ENCODE data around the gene PPP1R15B.

Gene PPP1R15B

DNA sequence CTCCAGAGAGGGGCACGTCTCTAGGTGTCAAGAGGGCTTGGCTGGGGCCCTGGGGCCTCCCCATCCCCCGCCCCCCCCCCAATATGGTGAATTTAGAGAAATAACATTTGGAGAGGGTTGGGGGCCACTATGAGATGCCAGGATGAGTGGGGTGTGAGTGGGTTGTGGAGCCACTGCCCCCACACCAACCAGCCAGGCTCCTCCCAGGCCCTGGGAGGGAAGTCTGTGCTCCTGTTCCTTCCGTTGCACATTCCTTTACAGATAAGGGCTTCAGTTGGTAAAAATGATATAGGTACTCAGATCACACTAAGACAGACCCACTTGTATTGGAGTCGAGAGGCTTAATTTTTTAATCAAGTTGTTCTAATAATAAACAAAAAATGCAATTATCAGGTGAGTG is 51.3 kb downstream of the PPP1R15B start:
- ATAC-seq (replicated peaks; ENCODE audit: extremely low read depth, poor library complexity, severe bottlenecking) (no peak), DNase-seq (ENCODE audit: low spot score in 2 of 2) (no peak)
- Mint-ChIP-seq H3K36me3 (ENCODE audit: insufficient read depth) (peaks cover 2% of the 10 kb centered on the region), H3K27me3 (peaks cover 28% of the 10 kb centered on the region), H3K4me3 (no peak overlapping the region), H3K4me1 (peaks cover 15% of the 10 kb centered on the region), H3K9me3 (no peaks in the 10 kb centered on the region), H3K27ac (ENCODE audit: low read depth) (no peak overlapping the region)

DNA sequence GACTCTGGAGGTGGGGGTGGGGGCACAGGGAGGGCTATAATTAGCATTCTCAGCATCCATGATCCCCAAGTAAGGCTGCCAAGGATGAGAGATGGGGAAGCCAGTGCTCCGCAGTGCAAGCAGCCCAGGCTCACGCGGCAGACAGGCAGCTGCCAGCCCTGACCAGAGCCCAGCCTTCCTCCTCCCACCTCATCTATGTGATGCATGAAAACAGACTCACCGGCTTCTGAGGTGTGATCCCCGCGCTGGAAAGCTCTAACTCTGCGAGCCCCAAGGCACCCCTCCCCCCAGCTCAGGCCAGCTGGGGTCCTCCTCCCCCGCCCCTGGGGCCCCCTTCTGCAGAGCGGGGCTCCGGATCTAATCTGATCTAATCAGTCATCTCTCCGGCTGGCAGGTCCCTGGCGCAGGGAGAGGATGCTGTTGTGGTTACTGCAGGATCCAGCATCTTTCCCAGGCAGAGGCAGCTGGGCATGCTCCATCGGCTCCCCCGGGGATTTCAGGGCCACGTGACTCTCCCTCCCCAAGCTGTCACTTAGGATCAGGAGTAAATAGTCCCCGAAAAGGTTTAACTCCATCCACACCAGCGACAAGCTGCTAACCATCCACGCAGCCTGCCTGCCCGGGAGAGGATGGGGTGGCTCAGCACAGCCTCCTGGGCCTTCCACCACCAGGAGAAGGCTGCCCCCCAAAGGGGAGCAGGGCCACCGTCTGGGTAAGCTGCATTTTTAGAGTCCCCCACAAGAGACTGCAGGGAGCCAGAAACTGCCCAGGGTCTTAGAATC is 52.0 kb downstream of the PPP1R15B start, which contains the start of gene PLEKHA6:
TSS of gene PLEKHA6 (minus strand) at position 456 of the 782 bp plus-strand sequence. CDS start 86,202 bp downstream, outside the sequence.
- H3K36me3 Mint-ChIP-seq (ENCODE audit: insufficient read depth) = peaks cover 2% of the 10 kb centered on the region
- no peak within 1 kb of the TSS for H3K4me3 Mint-ChIP-seq
- ATAC-seq (replicated peaks; ENCODE audit: extremely low read depth, poor library complexity, severe bottlenecking) (no peak), DNase-seq (ENCODE audit: low spot score in 2 of 2) (no peak)
- no peak within 1 kb of the TSS for H3K27ac Mint-ChIP-seq (ENCODE audit: low read depth)
- peaks cover 15% of the 10 kb centered on the region for H3K4me1 Mint-ChIP-seq
- H3K9me3 Mint-ChIP-seq = no peaks in the 10 kb centered on the region
- H3K27me3 Mint-ChIP-seq = peaks cover 29% of the 10 kb centered on the region

DNA sequence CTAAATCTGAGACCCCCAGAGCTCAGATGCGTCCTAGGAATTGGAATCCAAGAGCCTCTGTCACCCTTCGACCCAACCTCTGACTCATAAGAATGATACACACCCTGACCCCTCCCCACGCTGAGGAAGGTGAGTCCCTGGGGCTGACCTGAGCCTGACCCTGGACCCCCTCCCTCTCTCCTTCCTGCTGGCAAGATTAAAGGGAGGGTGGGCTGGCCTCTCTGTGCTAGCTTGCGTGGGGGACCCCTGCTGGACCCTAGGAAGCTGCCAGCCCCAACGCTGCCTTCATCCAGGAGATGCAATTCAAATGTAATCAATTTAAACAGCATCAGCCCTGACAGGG is 52.5 kb downstream of the PPP1R15B start:
- H3K27me3 Mint-ChIP-seq = peaks cover 35% of the 10 kb centered on the region
- DNase-seq (ENCODE audit: low spot score in 2 of 2) = no peak
- H3K27ac Mint-ChIP-seq (ENCODE audit: low read depth) = no peak overlapping the region
- peaks cover 13% of the 10 kb centered on the region for H3K4me1 Mint-ChIP-seq
- H3K4me3 Mint-ChIP-seq = no peak overlapping the region
- ATAC-seq (replicated peaks; ENCODE audit: extremely low read depth, poor library complexity, severe bottlenecking) = no peak
- no peaks in the 10 kb centered on the region for H3K9me3 Mint-ChIP-seq
- peaks cover 2% of the 10 kb centered on the region for H3K36me3 Mint-ChIP-seq (ENCODE audit: insufficient read depth)

DNA sequence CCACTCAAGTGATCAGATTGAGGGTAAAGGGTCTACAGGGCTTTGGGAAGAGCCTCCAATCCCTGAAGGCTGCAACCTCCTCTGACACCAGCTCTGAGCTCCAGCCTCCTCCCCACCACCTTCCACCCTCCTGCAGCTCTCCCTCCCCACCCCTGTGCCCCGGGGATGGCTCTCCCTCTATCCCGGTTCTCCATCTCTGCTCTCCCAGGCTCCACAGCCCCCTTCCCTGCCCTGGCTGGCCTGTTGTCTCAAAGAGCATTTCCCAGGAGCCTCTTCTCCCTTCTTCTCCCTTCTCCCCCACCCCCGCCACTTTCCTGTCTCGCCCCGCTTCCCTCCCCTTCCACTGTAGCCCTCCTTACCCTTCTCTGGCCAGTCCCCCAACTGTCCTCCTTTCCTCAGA is 53.0 kb downstream of the PPP1R15B start:
- Mint-ChIP-seq H3K27ac (ENCODE audit: low read depth) (no peak overlapping the region), H3K36me3 (ENCODE audit: insufficient read depth) (no peaks in the 10 kb centered on the region), H3K4me1 (peaks cover 8% of the 10 kb centered on the region), H3K27me3 (peaks cover 37% of the 10 kb centered on the region), H3K9me3 (no peaks in the 10 kb centered on the region), H3K4me3 (no peak overlapping the region)
- no peak for ATAC-seq (replicated peaks; ENCODE audit: extremely low read depth, poor library complexity, severe bottlenecking)
- DNase-seq (ENCODE audit: low spot score in 2 of 2) = no peak

DNA sequence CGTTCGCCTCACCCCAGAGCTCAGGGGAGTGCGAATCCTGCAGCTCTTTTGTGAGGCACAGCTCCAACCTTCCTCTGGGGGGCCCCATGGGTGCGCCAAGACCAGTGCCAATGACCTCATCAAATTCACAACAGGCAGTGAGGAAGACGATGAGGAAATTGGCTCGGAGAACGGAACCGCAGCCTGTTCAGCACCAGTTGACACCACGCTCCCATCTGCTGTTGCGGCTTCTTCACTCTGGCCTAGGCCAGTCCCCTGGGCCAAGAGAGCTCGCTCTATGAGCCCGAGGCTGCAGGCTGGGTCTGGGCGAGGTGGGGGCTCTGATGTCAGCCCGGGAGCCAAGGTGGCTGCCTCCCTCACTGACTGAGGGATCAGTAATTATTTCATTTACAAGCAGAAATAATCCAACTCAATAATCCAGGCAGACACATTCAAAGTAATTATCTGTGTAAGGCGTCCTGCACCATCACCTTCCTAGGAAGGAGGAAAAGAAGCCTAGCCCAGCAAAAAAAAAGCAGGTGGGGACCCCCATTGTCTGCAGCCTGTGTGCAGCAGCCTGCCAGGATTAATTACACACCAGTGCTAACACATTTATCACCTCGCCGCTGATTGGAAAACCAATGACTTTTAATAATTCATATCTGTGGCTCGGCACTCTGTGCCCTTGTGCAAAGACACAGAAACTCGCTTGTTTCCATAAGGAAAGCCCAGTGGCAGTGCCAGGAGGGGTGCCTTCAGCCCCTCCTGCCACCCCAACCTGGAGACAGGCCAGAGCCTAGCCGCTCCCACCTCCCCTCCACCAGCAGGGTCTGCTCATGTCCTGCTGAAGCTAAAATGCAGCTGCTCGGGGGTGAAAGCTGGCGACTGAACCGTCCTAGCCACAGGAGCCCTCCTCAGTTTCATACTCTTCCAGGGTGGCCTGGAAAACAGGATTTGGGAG is 53.8 kb downstream of the PPP1R15B start:
- Mint-ChIP-seq H3K27me3 (peaks cover 37% of the 10 kb centered on the region), H3K4me3 (no peak overlapping the region), H3K36me3 (ENCODE audit: insufficient read depth) (no peaks in the 10 kb centered on the region), H3K27ac (ENCODE audit: low read depth) (no peak overlapping the region), H3K4me1 (peaks cover 4% of the 10 kb centered on the region), H3K9me3 (no peaks in the 10 kb centered on the region)
- no peak for ATAC-seq (replicated peaks; ENCODE audit: extremely low read depth, poor library complexity, severe bottlenecking)
- no peak for DNase-seq (ENCODE audit: low spot score in 2 of 2)

DNA sequence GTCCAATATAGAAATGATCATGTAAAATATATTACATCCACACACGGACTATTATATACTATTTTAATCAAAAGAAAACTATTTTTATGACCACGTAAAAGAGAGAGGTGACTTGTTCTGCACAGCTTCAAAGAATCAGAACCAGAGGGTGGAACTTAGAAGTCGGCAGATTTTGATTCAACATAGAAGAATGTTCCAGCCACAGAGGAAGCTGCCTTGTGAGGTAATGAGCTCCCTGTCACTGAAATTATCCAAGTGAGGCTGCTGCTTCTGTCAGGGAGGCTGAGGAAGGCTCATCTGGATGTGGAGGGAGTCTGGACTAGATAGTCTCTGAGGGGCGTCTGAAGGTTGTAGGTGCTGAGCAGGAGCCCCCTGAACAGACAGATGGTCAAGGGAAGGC is 54.6 kb downstream of the PPP1R15B start:
- ATAC-seq (replicated peaks; ENCODE audit: extremely low read depth, poor library complexity, severe bottlenecking) = no peak
- H3K27ac Mint-ChIP-seq (ENCODE audit: low read depth) = no peak overlapping the region
- H3K36me3 Mint-ChIP-seq (ENCODE audit: insufficient read depth) = no peaks in the 10 kb centered on the region

DNA sequence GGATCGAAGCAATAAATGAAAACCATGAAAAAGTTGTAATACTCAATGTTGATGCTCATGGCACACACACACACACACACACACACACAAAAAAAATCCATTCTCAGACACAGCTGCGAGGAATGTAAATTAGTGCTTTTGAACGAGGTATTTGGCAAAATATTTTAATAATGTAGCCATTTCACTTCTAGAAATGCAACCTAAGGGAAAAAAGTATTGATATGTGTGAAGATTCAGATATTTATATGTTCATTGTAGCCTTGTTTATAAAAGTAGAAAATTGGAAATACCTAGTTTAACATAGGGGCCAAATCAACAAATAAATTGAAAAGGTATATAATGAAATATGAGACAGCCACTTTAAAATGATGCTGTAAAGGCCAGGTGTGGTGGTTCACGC is 55.7 kb downstream of the PPP1R15B start:
- Mint-ChIP-seq H3K36me3 (ENCODE audit: insufficient read depth) (no peaks in the 10 kb centered on the region), H3K4me1 (no peaks in the 10 kb centered on the region), H3K27me3 (peaks cover 44% of the 10 kb centered on the region), H3K4me3 (no peak overlapping the region), H3K27ac (ENCODE audit: low read depth) (no peak overlapping the region), H3K9me3 (no peaks in the 10 kb centered on the region)
- ATAC-seq (replicated peaks; ENCODE audit: extremely low read depth, poor library complexity, severe bottlenecking) (no peak), DNase-seq (ENCODE audit: low spot score in 2 of 2) (no peak)

More for the DNA sequence above, 54.6 kb downstream of the PPP1R15B start:
- Mint-ChIP-seq H3K4me1 (no peaks in the 10 kb centered on the region), H3K4me3 (no peak overlapping the region), H3K9me3 (no peaks in the 10 kb centered on the region), H3K27me3 (peaks cover 37% of the 10 kb centered on the region)
- DNase-seq (ENCODE audit: low spot score in 2 of 2) = no peak

DNA sequence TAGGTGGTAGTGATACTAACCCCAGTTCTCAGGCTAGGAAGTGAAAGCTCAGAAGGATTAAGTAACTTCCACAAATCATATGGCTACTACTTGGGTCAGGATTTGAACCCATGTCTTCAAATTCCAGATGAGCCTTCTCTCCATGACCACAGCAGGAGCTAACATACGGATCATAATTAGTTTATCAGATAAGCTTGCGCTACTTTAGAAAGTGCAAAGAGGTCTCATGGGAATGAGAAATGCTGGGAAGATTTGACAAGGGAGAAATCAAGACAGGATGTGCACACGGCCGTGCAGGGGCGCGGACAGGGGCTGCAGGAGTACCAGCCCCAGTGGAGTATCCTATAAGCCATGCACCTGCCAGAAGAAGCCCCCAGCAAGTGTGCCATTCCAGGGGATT is 57.0 kb downstream of the PPP1R15B start:
- Mint-ChIP-seq H3K9me3 (no peaks in the 10 kb centered on the region), H3K27me3 (peaks cover 41% of the 10 kb centered on the region), H3K27ac (ENCODE audit: low read depth) (no peak overlapping the region), H3K4me1 (no peaks in the 10 kb centered on the region), H3K4me3 (no peak overlapping the region), H3K36me3 (ENCODE audit: insufficient read depth) (no peaks in the 10 kb centered on the region)
- DNase-seq (ENCODE audit: low spot score in 2 of 2) (no peak), ATAC-seq (replicated peaks; ENCODE audit: extremely low read depth, poor library complexity, severe bottlenecking) (no peak)
